ENCODE results near the gene OCEL1.
A peak's percentile ranks its signal among the peaks of the same experiment; 100 is the strongest.
"Not testable (repeated sequence)": the region's sequence is repeated elsewhere in the genome, so short reads cannot be mapped to it uniquely, and the experiment has no call there.

OCEL1 gene

DNA sequence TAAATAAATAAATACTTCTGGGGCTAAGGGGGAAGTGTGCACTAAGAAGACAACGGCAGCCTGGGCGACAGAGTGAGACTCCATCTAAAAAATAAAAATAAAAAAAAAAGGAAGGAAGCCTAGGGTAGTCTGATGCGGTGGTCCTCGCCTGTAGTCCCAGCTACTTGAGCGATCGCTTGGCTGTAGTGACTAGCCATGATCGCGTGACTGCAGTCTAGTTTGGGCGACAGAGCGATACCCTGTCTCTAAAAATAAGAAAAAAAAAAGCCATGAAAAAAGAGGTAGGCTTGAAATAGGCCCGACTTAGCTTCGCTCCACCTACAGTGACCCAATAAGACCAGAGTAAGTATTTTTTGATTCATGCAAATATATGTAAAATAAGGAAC, 40.6 kb downstream of the OCEL1 start:
- peak in 1 of 2 experiments; percentile 69 for DNase-seq

DNA sequence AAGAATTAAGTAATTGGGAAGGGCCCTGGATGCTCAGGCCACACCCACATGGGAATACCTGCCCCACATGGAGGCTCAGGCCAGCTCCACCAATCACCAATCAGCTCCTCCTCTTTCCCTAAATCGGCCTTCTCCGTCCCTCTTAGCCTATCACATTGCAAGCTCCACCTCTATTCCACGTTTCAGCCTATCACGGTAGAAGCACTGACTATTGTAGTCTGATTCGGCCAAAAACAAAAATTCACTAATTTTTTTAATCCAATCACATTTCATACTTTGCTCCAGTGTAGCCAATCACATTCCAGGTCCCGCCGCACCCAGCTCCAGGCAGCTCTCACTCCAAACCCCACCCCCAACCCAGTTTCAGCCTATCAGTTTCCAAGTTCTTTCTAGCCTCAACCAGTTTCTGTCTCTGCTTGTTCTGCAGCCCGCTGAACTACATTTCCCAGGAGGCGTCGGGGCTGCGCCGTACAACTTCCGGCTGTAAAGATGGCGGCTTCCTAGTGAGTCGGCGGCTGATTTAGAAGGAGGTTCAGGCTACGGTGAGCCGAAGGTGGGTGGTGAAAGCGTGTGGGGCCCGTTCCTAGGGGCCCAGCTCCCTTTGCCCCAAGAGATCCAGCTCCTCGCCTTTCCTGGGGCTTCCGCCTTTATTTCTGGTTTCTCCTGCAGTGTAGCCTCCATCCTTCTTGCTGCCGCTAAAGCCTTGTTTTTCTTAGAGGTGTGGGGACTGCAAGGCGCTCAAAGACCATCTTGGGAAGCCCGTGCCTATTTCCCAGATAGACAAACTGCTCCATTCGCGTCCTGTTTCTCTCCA, 41.2 kb downstream of the OCEL1 start, which contains the start of gene BABAM1:
Gene BABAM1 (plus strand): TSS at position 469 of the 814 bp plus-strand sequence. CDS start 1,364 bp downstream, outside the sequence.
- DNase-seq, result peak; percentile 100

DNA sequence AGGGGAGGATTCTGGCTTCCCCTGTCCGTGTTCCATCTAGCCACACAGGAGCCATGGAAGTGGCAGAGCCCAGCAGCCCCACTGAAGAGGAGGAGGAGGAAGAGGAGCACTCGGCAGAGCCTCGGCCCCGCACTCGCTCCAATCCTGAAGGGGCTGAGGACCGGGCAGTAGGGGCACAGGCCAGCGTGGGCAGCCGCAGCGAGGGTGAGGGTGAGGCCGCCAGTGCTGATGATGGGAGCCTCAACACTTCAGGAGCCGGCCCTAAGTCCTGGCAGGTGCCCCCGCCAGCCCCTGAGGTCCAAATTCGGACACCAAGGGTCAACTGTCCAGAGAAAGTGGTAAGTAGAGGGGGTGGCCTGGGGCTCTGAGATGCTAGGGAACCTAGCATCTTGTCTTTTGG, 42.7 kb downstream of the OCEL1 start:
- DNase-seq, result no peak

DNA sequence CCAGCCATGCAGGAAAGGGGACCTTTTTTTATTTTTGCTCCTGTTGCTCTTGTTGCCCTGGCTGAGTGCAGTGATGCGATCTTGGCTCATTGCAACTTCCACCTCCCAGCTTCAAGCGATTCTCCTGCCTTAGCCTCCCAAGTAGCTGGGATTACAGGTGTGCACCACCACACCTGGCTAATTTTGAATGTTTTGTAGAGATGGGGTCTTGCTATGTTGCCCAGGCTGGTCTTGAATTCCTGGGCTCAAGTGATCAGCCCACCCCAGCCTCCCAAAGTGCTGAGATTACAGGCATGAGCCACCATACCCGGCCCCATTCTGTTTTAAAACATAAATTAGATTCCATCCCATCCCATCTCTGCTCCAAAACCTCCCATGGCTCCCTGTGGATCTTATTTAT, 48.9 kb downstream of the OCEL1 start:
- not testable (repeated sequence) for DNase-seq

DNA sequence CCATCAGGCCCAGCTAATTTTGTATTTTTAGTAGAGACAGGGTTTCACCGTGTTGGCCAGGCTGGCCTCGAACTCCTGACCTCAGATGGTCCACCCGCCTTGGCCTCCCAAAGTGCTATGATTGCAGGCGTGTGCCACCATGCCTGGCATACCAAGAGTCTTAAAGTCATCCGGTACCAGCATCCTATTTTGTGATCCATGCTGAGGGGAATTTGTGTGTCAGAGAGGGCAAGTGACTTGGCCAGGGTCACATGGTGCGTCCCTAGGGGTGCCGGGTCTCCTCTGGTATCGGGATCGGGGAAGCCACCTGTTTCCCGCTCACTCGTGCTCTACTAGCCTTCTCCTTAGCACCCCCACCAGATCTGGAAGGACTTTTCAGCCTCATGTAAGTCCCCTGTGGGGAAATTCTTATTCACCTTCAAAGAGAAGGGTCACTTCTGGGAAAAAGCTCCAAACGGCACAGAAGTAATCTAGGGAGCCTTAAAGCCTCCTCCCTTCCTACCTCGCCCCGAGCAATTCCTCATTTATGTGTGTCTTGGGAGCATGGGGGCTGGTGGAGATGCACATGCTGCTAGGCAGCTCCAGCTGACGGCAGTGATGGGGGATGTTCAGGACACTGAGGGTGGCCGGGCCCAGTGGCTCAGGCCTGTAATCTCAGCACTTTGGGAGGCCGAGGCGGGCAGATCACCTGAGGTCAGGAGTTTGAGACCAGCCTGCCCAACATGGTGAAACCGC, 49.6 kb downstream of the OCEL1 start:
- DNase-seq, result no peak
